HG03439 (cell line): ENCODE measurements around the gene TBC1D2B.
"Not testable (repeated sequence)": the region's sequence is repeated elsewhere in the genome, so short reads cannot be mapped to it uniquely, and the experiment has no call there.

Source experiments
- ATAC-seq: cut with Tn5 transposase; IDR thresholded peaks from one replicate; pipeline ENCODE4 v1.9.1; 2021; ENCODE audit warnings: mild to moderate bottlenecking, moderate library complexity; ENCODE audit not compliant: unreplicated experiment

TBC1D2B gene

GRCh38 chr15:77977903-77978758 lies 99.4 kb downstream of the TBC1D2B start:
- not testable (repeated sequence) for ATAC-seq

GRCh38 chr15:77976760-77977525 lies 100.6 kb downstream of the TBC1D2B start:
- not testable (repeated sequence) for ATAC-seq

- ATAC-seq = not testable (repeated sequence)
These were observed 101.4 kb downstream of the TBC1D2B start for GRCh38 chr15:77976095-77976450.

- ATAC-seq = no peak
These were observed 102.0 kb downstream of the TBC1D2B start for GRCh38 chr15:77975332-77976094.

GRCh38 chr15:77974416-77975331 lies 102.8 kb downstream of the TBC1D2B start:
- no peak for ATAC-seq

- no peak for ATAC-seq
These were observed 103.5 kb downstream of the TBC1D2B start for GRCh38 chr15:77974098-77974414.

- not testable (repeated sequence) for ATAC-seq
These were observed 104.0 kb downstream of the TBC1D2B start for GRCh38 chr15:77973273-77974097.

- not testable (repeated sequence) for ATAC-seq
These were observed 104.8 kb downstream of the TBC1D2B start for GRCh38 chr15:77972706-77973105.

GRCh38 chr15:77971875-77972274 lies 105.6 kb downstream of the TBC1D2B start:
- ATAC-seq = not testable (repeated sequence)

- not testable (repeated sequence) for ATAC-seq
These were observed 106.6 kb downstream of the TBC1D2B start for GRCh38 chr15:77970813-77971360.

- ATAC-seq = no peak
These were observed 108.5 kb downstream of the TBC1D2B start for GRCh38 chr15:77969055-77969454.

GRCh38 chr15:77967798-77968197 lies 109.7 kb downstream of the TBC1D2B start:
- ATAC-seq = no peak

- not testable (repeated sequence) for ATAC-seq
These were observed 110.3 kb downstream of the TBC1D2B start for GRCh38 chr15:77967235-77967615.

GRCh38 chr15:77966540-77967234 lies 110.8 kb downstream of the TBC1D2B start:
- no peak for ATAC-seq

- ATAC-seq = no peak
These were observed 113.3 kb downstream of the TBC1D2B start for GRCh38 chr15:77964193-77964592.

GRCh38 chr15:77959432-77959879 lies 118.1 kb downstream of the TBC1D2B start:
- no peak for ATAC-seq

GRCh38 chr15:77958716-77959431 lies 118.6 kb downstream of the TBC1D2B start:
- not testable (repeated sequence) for ATAC-seq

- not testable (repeated sequence) for ATAC-seq
These were observed 119.5 kb downstream of the TBC1D2B start for GRCh38 chr15:77958021-77958420.
